ENCODE data around the gene KYAT1.
A peak's percentile ranks its signal among the peaks of the same experiment; 100 is the strongest.
"Not testable (repeated sequence)": the region's sequence is repeated elsewhere in the genome, so short reads cannot be mapped to it uniquely, and the experiment has no call there.

KYAT1 gene

GRCh38 chr9:128885376-128885775 lies 3.6 kb upstream of the KYAT1 start:
- no peak for DNase-seq (ENCODE audit: low read depth in 2 of 2)

- no peak for DNase-seq (ENCODE audit: low read depth in 2 of 2)
Observed at GRCh38 chr9:128884164-128884563, 2.4 kb upstream of the KYAT1 start.

- no peak for DNase-seq (ENCODE audit: low read depth in 2 of 2)
Observed at GRCh38 chr9:128882677-128883603, 1.2 kb upstream of the KYAT1 start.

GRCh38 chr9:128877852-128878251 lies 3.9 kb downstream of the KYAT1 start:
- no peak for DNase-seq (ENCODE audit: low read depth in 2 of 2)

- not testable (repeated sequence) for DNase-seq (ENCODE audit: low read depth in 2 of 2)
Observed at GRCh38 chr9:128870941-128871265, 10.8 kb downstream of the KYAT1 start.

- DNase-seq (ENCODE audit: low read depth in 2 of 2) = no peak
Observed at GRCh38 chr9:128870128-128870940, 11.4 kb downstream of the KYAT1 start.

- peak; percentile 74 to 82 for DNase-seq (ENCODE audit: low read depth in 2 of 2)
Observed at GRCh38 chr9:128863647-128864046, 18.1 kb downstream of the KYAT1 start.

- no peak for DNase-seq (ENCODE audit: low read depth in 2 of 2)
Observed at GRCh38 chr9:128862401-128862851, 19.3 kb downstream of the KYAT1 start.

GRCh38 chr9:128861501-128861900 lies 20.2 kb downstream of the KYAT1 start:
- DNase-seq (ENCODE audit: low read depth in 2 of 2) = no peak

- no peak for DNase-seq (ENCODE audit: low read depth in 2 of 2)
Observed at GRCh38 chr9:128860937-128861336, 20.8 kb downstream of the KYAT1 start.

- not testable (repeated sequence) for DNase-seq (ENCODE audit: low read depth in 2 of 2)
Observed at GRCh38 chr9:128858476-128858875, 23.3 kb downstream of the KYAT1 start.

GRCh38 chr9:128854454-128854853 lies 27.3 kb downstream of the KYAT1 start:
- DNase-seq (ENCODE audit: low read depth in 2 of 2) = not testable (repeated sequence)

- DNase-seq (ENCODE audit: low read depth in 2 of 2) = not testable (repeated sequence)
Observed at GRCh38 chr9:128852646-128853045, 29.1 kb downstream of the KYAT1 start.

- not testable (repeated sequence) for DNase-seq (ENCODE audit: low read depth in 2 of 2)
Observed at GRCh38 chr9:128851779-128852600, 29.8 kb downstream of the KYAT1 start.

- not testable (repeated sequence) for DNase-seq (ENCODE audit: low read depth in 2 of 2)
Observed at GRCh38 chr9:128851024-128851423, 30.7 kb downstream of the KYAT1 start.

GRCh38 chr9:128847803-128848202 lies 33.9 kb downstream of the KYAT1 start:
- no peak for DNase-seq (ENCODE audit: low read depth in 2 of 2)

- DNase-seq (ENCODE audit: low read depth in 2 of 2) = no peak
Observed at GRCh38 chr9:128846680-128847030, 35.1 kb downstream of the KYAT1 start.

GRCh38 chr9:128845186-128845931 lies 36.4 kb downstream of the KYAT1 start:
- no peak for DNase-seq (ENCODE audit: low read depth in 2 of 2)

GRCh38 chr9:128843171-128843570 lies 38.6 kb downstream of the KYAT1 start:
- not testable (repeated sequence) for DNase-seq (ENCODE audit: low read depth in 2 of 2)

- no peak for DNase-seq (ENCODE audit: low read depth in 2 of 2)
Observed at GRCh38 chr9:128841694-128842492, 39.9 kb downstream of the KYAT1 start.

All from stimulated activated CD8-positive, alpha-beta memory T cell treated with anti-CD3 and anti-CD28 coated beads, Interleukin-7, amount 100 ng/mL, for 1 hour (primary cell).